HG02571 (cell line): Measurements from ENCODE around the gene PCDHB9.
"Not testable (repeated sequence)": the region's sequence is repeated elsewhere in the genome, so short reads cannot be mapped to it uniquely, and the experiment has no call there.

ENCODE experiments used
- ATAC-seq: cut with Tn5 transposase; IDR thresholded peaks from one replicate; pipeline ENCODE4 v1.9.1; 2021; ENCODE audit warnings: mild to moderate bottlenecking, moderate library complexity; ENCODE audit not compliant: unreplicated experiment

Gene PCDHB9

GRCh38 chr5:141234109-141234667, 47.2 kb downstream of the PCDHB9 start:
- ATAC-seq = no peak

DNA sequence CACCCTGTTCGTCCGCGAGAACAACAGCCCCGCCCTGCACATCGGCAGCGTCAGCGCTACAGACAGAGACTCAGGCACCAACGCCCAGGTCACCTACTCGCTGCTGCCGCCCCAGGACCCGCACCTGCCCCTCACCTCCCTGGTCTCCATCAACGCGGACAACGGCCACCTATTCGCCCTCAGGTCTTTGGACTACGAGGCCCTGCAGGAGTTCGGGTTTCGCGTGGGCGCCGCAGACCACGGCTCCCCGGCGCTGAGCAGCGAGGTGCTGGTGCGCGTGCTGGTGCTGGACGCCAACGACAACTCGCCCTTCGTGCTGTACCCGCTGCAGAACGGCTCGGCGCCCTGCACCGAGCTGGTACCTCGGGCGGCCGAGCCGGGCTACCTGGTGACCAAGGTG, 49.0 kb downstream of the PCDHB9 start:
- ATAC-seq = not testable (repeated sequence)

DNA sequence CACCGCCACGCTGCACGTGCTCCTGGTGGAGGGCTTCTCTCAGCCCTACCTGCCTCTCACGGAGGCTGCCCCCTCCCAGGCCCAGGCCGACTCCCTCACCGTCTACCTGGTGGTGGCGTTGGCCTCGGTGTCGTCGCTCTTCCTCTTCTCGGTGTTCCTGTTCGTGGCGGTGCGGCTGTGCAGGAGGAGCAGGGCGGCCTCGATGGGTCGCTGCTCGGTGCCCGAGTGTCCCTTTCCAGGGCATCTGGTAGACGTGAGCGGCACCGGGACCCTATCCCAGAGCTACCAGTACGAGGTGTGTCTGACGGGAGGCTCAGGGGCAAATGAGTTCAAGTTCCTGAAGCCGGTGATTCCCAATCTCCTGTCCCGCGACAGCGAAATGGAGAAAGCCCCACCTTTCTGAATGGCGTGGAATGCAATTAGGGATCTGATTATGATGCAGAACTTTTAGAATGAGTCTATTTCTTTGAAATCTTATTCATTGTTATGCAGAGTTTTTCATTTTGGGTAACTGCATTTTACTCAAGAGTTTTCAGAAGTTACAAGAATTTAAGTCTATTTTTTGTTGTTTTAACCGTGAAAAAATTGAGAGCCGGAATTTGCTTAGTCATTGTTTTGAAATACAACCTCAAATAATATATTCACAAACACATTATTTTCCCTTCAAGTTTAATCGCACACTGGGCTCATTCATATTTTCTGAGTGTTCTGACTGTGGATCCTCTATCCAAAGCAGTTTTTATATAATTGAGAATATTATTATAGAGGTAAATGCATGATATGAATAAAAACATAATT, 49.8 kb downstream of the PCDHB9 start:
- ATAC-seq = no peak
